Brain microvascular endothelial cell (primary cell): ENCODE data around the gene PAFAH1B2.

ENCODE experiments used
- DNase-seq: peaks from one replicate; pipeline ENCODE4 v3.0.0-alpha.2; 2020
- H3K27ac ChIP-seq: fragments of 250-450 bp; sonication (Bioruptor Pico); 2 replicates; pipeline ENCODE4 v1.5.1; 2020; ENCODE audit warnings: mild to moderate bottlenecking, moderate library complexity
- H3K27me3 ChIP-seq: fragments of 250-450 bp; sonication (Bioruptor Pico); replicated peaks from 2 replicates; pipeline ENCODE4 v1.5.1; 2020; ENCODE audit warnings: mild to moderate bottlenecking
- H3K36me3 ChIP-seq: fragments of 250-450 bp; sonication (Bioruptor Pico); replicated peaks from 2 replicates; pipeline ENCODE4 v1.5.1; 2020; ENCODE audit warnings: mild to moderate bottlenecking
- H3K4me3 ChIP-seq: 2 replicates; pipeline ENCODE4 v1.5.1; 2011; ENCODE audit warnings: low read depth, mild to moderate bottlenecking, control low read depth, low read length, moderate library complexity
- in situ Hi-C: cut with HindIII; loops from 2 replicates; pipeline ENCODE4 v1.10.0; 2017; ENCODE audit warnings: low sequenced_read_pairs, low pct_ligation_motif_present
- TF ChIP-seq, protein P1 (sequence below): IDR thresholded peaks from 2 replicates; pipeline ENCODE4 v1.5.1; 2011; ENCODE audit warnings: low read depth, mild to moderate bottlenecking, moderate library complexity, low read length, control low read depth, inconsistent platforms; ENCODE audit errors: missing control alignments

The PAFAH1B2 gene

DNA sequence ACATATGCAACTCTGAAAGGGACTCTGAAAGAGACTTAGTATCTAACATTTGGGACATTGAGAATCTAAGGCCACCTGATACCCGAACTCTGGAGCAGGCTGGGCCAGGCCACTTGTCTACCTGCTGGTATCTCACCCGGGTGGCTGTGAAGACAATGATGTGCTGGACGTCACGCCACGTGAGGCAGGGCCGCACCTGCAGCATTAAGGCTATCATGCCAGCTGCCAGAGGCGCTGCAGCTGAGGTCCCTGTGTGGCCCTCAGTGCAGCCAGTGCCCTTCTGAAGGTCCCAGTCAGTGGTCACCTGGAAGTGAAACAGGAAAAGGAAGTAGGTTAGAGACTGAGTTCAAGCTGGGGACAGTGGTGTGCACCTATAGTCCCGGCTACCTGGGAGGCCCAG lies 75.4 kb downstream of the PAFAH1B2 start:
- TF ChIP-seq, protein P1, sequence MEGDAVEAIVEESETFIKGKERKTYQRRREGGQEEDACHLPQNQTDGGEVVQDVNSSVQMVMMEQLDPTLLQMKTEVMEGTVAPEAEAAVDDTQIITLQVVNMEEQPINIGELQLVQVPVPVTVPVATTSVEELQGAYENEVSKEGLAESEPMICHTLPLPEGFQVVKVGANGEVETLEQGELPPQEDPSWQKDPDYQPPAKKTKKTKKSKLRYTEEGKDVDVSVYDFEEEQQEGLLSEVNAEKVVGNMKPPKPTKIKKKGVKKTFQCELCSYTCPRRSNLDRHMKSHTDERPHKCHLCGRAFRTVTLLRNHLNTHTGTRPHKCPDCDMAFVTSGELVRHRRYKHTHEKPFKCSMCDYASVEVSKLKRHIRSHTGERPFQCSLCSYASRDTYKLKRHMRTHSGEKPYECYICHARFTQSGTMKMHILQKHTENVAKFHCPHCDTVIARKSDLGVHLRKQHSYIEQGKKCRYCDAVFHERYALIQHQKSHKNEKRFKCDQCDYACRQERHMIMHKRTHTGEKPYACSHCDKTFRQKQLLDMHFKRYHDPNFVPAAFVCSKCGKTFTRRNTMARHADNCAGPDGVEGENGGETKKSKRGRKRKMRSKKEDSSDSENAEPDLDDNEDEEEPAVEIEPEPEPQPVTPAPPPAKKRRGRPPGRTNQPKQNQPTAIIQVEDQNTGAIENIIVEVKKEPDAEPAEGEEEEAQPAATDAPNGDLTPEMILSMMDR = no peak
- in situ Hi-C loops = no loop called here
- peaks cover 30% of the 10 kb centered on the region for H3K36me3 ChIP-seq

DNA sequence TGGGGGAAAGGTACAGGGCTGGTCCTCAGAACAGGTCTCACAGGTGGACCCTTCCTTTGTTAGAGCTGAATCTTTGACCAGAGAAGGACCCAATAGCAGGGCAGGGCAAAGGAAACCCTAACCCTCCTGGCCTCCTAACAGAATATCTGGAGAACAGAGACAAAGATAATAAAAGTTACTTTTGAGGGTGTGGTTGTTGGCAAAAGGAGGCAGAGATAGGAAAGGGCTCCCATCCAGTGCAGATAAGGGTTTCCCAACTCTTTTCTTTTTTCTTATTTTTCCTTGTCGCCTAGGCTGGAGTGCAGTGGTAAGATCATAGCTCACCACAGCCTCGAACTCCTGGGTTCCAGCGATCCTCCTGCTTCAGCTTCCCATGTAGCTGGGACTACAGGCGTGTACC lies 75.9 kb downstream of the PAFAH1B2 start:
- in situ Hi-C loops = no loop called here

More for the DNA sequence above, 75.4 kb downstream of the PAFAH1B2 start:
- no peak overlapping the region for H3K27ac ChIP-seq
- H3K4me3 ChIP-seq = no peak overlapping the region
- H3K27me3 ChIP-seq = no peaks in the 10 kb centered on the region
- DNase-seq = no peak

DNA sequence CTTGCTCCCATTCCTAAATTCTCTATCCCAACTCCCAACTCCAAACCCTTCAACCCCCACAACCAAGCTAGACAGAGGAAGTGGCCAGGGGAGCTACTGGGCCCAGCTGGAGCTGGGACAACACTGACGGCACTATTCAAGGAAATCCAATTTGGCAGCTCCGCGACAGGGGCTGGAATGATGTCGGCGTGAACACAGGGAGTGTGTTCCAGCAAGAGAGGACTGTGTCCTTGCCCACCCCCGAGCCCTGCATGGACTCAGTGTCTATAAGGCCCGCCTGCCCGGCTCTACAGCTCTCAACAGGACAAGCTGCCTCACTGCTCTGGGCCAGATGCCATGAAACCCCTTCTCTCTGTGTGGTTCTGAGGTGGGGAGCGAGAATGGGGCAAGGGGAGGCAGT lies 76.5 kb downstream of the PAFAH1B2 start:
- H3K36me3 ChIP-seq = peaks cover 33% of the 10 kb centered on the region
- in situ Hi-C loops = no loop called here
- TF ChIP-seq, protein P1 = no peak

More for the DNA sequence above, 75.9 kb downstream of the PAFAH1B2 start:
- Histone ChIP-seq H3K4me3 (no peak overlapping the region), H3K27ac (no peak overlapping the region), H3K36me3 (peaks cover 28% of the 10 kb centered on the region), H3K27me3 (no peaks in the 10 kb centered on the region)
- no peak for DNase-seq
- TF ChIP-seq, protein P1 = no peak

DNA sequence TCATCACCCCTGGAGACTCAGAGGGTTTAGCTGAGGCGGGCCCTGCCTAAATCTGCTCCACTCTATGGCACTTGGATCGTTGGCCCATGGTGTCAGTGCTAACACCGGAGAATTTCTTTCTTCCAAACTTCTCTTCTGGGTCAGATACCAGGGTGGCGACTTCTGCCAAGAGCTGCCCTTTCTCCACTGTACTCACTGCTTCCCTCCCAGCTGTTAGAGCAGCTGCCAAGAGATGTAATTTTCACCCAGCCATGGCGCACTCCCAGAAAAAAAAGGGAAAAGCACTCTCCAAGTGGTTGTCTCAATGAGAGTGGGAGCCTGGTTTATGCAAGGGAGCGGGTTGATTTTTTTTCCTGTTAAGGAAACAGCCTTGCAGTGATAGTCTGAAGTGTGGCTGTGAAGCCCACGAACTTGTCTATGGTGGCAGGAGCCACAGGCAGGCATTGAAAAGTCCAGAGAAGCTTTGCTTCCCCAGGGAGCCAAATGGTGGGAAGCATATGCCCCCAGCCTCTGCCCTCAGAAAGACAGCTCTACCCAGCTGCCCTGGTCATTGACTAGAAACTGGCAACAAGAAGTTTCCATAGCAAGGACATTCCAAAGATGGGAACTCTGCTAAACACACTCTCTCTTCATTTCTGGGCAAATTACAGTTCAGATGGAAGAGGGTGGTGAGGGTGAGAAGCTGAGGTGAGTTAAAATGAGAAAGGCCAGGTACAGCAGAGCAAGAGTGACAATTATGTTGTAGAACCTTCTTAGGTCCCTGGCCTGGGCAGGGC lies 77.1 kb downstream of the PAFAH1B2 start:
- TF ChIP-seq, protein P1 = no peak
- no peak for DNase-seq
- in situ Hi-C loops = no loop called here
- Histone ChIP-seq H3K4me3 (no peak overlapping the region), H3K27ac (no peak overlapping the region), H3K27me3 (no peaks in the 10 kb centered on the region), H3K36me3 (peaks cover 36% of the 10 kb centered on the region)

More for the DNA sequence above, 76.5 kb downstream of the PAFAH1B2 start:
- Histone ChIP-seq H3K27ac (no peak overlapping the region), H3K27me3 (no peaks in the 10 kb centered on the region), H3K4me3 (no peak overlapping the region)
- no peak for DNase-seq

DNA sequence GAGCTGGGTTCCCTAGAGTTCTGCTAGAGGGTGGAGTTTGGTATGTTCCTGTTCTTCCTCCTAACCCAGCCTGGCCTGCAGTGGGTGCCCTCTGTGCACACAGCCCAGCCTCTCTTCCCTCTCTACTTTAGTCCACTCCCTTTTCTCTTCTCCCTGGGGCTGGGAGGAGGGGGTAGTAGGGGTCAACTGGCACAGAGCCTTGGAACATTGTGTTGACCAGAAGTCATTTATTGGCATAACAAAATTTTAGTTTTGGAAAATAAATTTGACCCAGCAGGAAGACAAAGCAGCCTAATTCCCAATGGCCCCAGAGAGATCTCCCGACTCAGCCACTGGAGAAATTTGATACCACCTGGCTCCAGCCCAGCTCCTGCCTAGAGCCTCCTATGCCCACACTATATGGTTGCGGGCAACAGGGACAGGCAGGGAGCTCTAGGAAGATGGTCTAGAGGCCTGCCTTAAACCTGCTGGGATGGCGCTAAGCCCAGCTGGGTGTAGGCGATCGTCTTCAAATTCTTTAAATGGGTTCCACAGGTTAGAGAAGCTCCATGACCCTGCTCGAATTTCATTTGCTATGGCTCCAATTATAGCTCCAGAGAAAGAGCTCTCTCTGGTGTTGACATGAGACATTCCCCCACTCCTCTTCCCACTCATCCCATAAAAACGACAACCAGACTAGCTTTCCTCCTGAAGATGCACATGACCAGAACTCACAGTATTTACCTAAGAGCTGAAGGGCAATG lies 77.9 kb downstream of the PAFAH1B2 start:
- DNase-seq = no peak
- Histone ChIP-seq H3K27ac (no peak overlapping the region), H3K4me3 (no peak overlapping the region), H3K36me3 (peaks cover 38% of the 10 kb centered on the region), H3K27me3 (no peaks in the 10 kb centered on the region)
- TF ChIP-seq, protein P1 = no peak
- in situ Hi-C loops = no loop called here
